ENCODE measurements around the gene PTPN23. TPM values are rescaled to one million over a fixed set of nuclear protein-coding genes. Genes with fewer than 3 reads are reported as not detected.

The PTPN23 gene
- total RNA-seq, 4 donors from 2014 or later: 10.5 to 134 (median 24.4) TPM

DNA sequence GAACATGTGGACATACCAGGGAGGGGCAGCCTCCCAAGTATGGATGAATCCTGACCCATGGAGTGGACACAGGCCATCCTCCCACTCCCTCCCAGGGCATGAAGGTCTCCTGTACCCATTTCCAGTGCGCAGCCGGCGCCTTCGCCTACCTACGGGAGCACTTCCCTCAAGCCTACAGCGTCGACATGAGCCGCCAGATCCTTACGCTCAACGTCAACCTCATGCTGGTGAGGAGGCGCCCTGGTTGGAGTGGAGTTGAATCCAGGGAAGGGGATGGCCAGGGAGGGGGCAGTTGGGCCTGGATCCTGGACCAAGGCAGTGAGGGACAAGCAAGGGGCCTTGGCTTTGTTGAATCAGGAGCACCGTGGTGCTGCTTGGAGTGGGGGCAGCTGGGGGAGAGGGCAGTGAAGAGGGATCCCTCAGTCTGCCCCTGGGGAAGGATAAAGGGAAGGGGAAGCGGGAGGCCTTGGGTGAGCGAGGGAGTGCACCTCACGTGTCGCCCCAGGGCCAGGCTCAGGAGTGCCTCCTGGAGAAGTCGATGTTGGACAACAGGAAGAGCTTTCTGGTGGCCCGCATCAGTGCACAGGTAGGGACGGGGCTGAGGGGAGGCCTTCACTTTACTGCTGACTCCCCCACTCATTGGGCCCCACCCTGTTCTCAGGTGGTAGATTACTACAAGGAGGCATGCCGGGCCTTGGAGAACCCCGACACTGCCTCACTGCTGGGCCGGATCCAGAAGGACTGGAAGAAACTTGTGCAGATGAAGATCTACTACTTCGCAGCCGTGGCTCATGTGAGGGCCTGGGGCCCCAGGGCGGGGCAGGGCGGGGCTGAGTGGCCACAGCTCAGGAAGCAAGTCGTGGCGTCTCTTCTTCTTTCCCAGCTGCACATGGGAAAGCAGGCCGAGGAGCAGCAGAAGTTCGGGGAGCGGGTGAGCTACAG, 25.3 kb downstream of the PTPN23 start:
- Histone ChIP-seq H3K27ac (peak overlapping the region; percentile 53 to 83 (median 71)), H3K36me3 (peaks cover 31 to 83% (median 37%) of the 10 kb centered on the region in 3 donors), H3K9me3 (no peaks in the 10 kb centered on the region), H3K4me1 (peaks cover 29 to 40% (median 30%) of the 10 kb centered on the region in 3 donors), H3K27me3 (no peaks in the 10 kb centered on the region), H3K4me3 (no peak overlapping the region)
- TF ChIP-seq, protein P1, sequence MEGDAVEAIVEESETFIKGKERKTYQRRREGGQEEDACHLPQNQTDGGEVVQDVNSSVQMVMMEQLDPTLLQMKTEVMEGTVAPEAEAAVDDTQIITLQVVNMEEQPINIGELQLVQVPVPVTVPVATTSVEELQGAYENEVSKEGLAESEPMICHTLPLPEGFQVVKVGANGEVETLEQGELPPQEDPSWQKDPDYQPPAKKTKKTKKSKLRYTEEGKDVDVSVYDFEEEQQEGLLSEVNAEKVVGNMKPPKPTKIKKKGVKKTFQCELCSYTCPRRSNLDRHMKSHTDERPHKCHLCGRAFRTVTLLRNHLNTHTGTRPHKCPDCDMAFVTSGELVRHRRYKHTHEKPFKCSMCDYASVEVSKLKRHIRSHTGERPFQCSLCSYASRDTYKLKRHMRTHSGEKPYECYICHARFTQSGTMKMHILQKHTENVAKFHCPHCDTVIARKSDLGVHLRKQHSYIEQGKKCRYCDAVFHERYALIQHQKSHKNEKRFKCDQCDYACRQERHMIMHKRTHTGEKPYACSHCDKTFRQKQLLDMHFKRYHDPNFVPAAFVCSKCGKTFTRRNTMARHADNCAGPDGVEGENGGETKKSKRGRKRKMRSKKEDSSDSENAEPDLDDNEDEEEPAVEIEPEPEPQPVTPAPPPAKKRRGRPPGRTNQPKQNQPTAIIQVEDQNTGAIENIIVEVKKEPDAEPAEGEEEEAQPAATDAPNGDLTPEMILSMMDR (IDR thresholded peaks at IDR 0.05): no peak
- no peak for TF ChIP-seq POLR2A (IDR thresholded peaks at IDR 0.05)
- intact Hi-C loops (cut with DNase I): no loop called here
- WGBS, 2 donors: 52 to 74% methylated on average over 7 to 17 of the region's 31 CpGs
- DNase-seq: no peak

DNA sequence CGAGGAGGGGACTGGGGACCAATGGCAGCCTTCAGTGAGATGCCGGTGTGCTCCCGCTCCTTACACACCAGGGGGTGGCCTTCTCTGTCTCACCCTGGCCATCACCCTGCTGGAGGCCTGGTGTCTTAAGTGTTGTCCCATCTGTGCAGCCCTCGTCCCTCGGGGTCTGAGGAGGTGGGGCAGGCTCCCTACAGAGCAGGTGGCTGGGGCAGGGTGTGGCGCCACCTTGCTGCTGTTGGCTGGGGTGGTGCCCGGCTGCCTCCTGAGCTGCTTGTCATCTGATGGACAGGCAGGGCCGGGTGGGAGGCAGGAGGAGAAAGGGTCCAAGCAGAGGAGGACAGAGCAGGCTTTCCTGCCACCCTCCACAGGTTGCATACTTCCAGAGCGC, 25.9 kb downstream of the PTPN23 start:
- DNase-seq: no peak
- intact Hi-C loops (cut with DNase I): no loop called here
- no peak overlapping the region for H3K4me3 ChIP-seq
- H3K4me1 ChIP-seq: peaks cover 29 to 40% (median 30%) of the 10 kb centered on the region in 3 donors
- no peaks in the 10 kb centered on the region for H3K27me3 ChIP-seq
- no peak for TF ChIP-seq POLR2A (IDR thresholded peaks at IDR 0.05)
- TF ChIP-seq, protein P1 (IDR thresholded peaks at IDR 0.05): peak in 4 of 6 experiments; percentile 15 to 36 (median 19)
- H3K36me3 ChIP-seq: peaks cover 38 to 83% (median 43%) of the 10 kb centered on the region in 3 donors
- H3K27ac ChIP-seq: peak overlapping the region; percentile 26 to 73 (median 62)
- WGBS, 2 donors: 43 to 60% methylated on average over 1 to 2 of the region's 9 CpGs
- no peaks in the 10 kb centered on the region for H3K9me3 ChIP-seq

DNA sequence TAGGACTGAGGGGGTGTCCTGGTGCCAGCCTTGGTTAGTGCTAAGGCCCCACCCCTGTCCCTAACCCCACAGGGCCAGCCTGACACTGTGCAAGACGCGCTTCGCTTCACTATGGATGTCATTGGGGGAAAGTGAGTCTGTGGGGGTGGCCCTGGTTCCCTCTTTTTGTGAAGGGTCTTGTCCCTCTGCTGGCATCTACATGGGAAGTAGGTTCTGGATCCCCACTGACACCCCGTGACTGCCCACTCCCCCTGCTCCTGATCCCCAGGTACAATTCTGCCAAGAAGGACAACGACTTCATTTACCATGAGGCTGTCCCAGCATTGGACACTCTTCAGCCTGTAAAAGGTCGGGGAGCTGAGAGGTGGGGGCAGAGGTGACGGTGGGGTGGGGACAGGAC, 26.4 kb downstream of the PTPN23 start:
- H3K27me3 ChIP-seq: no peaks in the 10 kb centered on the region
- H3K9me3 ChIP-seq: no peaks in the 10 kb centered on the region
- no peak for DNase-seq
- TF ChIP-seq, protein P1 (IDR thresholded peaks at IDR 0.05): no peak
- TF ChIP-seq POLR2A (IDR thresholded peaks at IDR 0.05): no peak
- 88 to 100% methylated on average over 3 to 6 of the region's 7 CpGs for WGBS, 2 donors
- peak overlapping the region in 3 of 4 donors; percentile 26 to 73 (median 69) for H3K27ac ChIP-seq
- no peak overlapping the region for H3K4me3 ChIP-seq
- intact Hi-C loops (cut with DNase I): no loop called here
- H3K36me3 ChIP-seq: peaks cover 43 to 83% (median 48%) of the 10 kb centered on the region in 3 donors
- peaks cover 29 to 40% (median 30%) of the 10 kb centered on the region in 3 donors for H3K4me1 ChIP-seq

DNA sequence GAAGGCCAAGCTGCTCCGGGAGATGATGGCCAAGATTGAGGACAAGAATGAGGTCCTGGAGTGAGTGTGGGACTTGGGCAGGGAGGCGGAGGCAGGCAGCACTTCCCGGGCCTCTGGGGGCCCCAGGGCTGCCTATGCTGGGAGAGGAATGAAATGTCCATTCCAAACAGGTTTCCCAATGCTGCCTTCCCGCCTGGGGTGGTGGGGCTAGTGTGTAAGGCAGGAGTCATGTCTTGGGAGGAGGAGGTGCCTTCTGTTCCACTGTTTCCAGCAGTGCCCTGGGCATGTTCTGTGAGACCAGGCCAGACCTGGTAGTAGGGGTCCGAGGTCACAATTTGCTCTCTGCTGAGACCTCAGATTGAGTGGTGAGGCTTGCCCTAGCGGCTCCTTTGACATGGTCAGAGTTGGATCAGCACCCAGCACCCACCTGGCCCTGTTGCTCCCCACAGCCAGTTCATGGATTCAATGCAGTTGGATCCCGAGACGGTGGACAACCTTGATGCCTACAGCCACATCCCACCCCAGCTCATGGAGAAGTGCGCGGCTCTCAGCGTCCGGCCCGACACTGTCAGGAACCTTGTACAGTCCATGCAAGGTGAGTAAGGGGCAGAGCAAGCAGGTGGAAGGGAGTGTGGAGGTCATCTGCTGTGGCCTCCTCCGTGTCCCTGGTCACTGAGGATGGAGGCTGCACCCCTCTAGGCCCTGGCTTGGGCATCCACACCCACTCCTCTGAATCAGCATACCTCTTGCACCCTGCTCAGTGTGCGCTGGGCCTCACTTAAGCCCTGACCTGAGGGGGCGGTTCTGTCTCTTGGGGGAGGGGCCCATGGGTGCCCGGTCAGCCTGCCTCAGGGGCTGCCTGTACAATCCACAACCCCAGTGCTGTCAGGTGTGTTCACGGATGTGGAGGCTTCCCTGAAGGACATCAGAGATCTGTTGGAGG, 27.3 kb downstream of the PTPN23 start:
- peaks cover 29 to 40% (median 30%) of the 10 kb centered on the region in 3 donors for H3K4me1 ChIP-seq
- no peak overlapping the region for H3K27ac ChIP-seq
- H3K4me3 ChIP-seq: no peak overlapping the region
- intact Hi-C loops (cut with DNase I): no loop called here
- 88 to 100% methylated on average over 3 to 12 of the region's 18 CpGs for WGBS, 2 donors
- no peak for DNase-seq
- TF ChIP-seq, protein P1 (IDR thresholded peaks at IDR 0.05): no peak
- TF ChIP-seq POLR2A (IDR thresholded peaks at IDR 0.05): no peak
- H3K9me3 ChIP-seq: no peaks in the 10 kb centered on the region
- no peaks in the 10 kb centered on the region for H3K27me3 ChIP-seq
- peaks cover 50 to 83% (median 57%) of the 10 kb centered on the region in 3 donors for H3K36me3 ChIP-seq
